Uterus (tissue), 2 donors: ENCODE data around the gene ZDHHC8.

Experiments used
- CTCF ChIP-seq, 4 experiments: fragments of 200-600 bp in 2 of 4; fragments of 450-650 bp in 2 of 4; sonication (generic) in 2 of 4; IDR thresholded peaks; one replicate each; pipeline ENCODE4 v1.5.1; 2016 to 2019; ENCODE audit warnings: antibody characterized with exemption in 4 of 4, mild to moderate bottlenecking in 2 of 4, moderate library complexity in 1 of 4
- POLR2A ChIP-seq, 2 donors: fragments of 450-650 bp; IDR thresholded peaks; one replicate each; pipeline ENCODE4 v1.6.1; 2016; ENCODE audit warnings: antibody characterized with exemption in 2 of 2, mild to moderate bottlenecking in 1 of 2, moderate library complexity in 1 of 2

GRCh38 chr22:20173246-20173645 lies 41.6 kb downstream of the ZDHHC8 start:
- no peak for TF ChIP-seq CTCF (IDR thresholded peaks at IDR 0.05)
- TF ChIP-seq POLR2A (IDR thresholded peaks at IDR 0.05), result no peak
